ENCODE data around the gene MR1. TPM values are rescaled to one million over a fixed set of nuclear protein-coding genes. Genes with fewer than 3 reads are reported as not detected.

MR1 gene
- total and polyA plus RNA-seq, 2 of the 13 experiments (the other 11 are each of a cell fraction or from before 2014, with no cell fraction given) = 7.7 to 10.4 TPM

- TF ChIP-seq SNAPC4 (CRISPR knock-in tag; IDR thresholded peaks at IDR 0.05) (no peak), ZNF354B (CRISPR knock-in tag; IDR thresholded peaks at IDR 0.05) (no peak), ZNF557 (CRISPR knock-in tag; IDR thresholded peaks at IDR 0.05) (0 out of 2 replicates have a peak, but pooled peaks have one; percentile 39), ZNF550 (CRISPR knock-in tag; IDR thresholded peaks at IDR 0.05; ENCODE audit: borderline replicate concordance) (no peak), YEATS2 (CRISPR knock-in tag; IDR thresholded peaks at IDR 0.05; ENCODE audit: borderline replicate concordance) (no peak; the same call in 1 of the 2 replicates), NFIB (CRISPR knock-in tag; IDR thresholded peaks at IDR 0.05; ENCODE audit: borderline replicate concordance) (no peak), ZNF800 (CRISPR knock-in tag; IDR thresholded peaks at IDR 0.05) (no peak), NR2F6 (IDR thresholded peaks at IDR 0.05) (no peak), NR2F6 (CRISPR knock-in tag; IDR thresholded peaks at IDR 0.05) (no peak), ZNF503 (CRISPR knock-in tag; IDR thresholded peaks at IDR 0.05) (peak; percentile 59; the same call in 1 of the 2 replicates), ZNF777 (CRISPR knock-in tag; IDR thresholded peaks at IDR 0.05) (no peak; the same call in 1 of the 2 replicates), RBFOX2 (IDR thresholded peaks at IDR 0.05; ENCODE audit: low read depth, low read length) (peak; percentile 69), MBD4 (IDR thresholded peaks at IDR 0.05; ENCODE audit: borderline replicate concordance, low read length) (no peak), AKAP8 (CRISPR knock-in tag; IDR thresholded peaks at IDR 0.05) (no peak)
Measured at GRCh38 chr1:181105134-181106021, 71.6 kb downstream of the MR1 start (continued).
